HuH-7.5 (cell line): ENCODE measurements around the gene DAG1.

ENCODE experiments used
- DNase-seq: peaks from one replicate; pipeline ENCODE4 v3.0.0; 2011; ENCODE audit warnings: low spot score

DAG1 gene

GRCh38 chr3:49469936-49470713 is at the start of gene DAG1:
Gene DAG1, plus strand, starts transcription at chr3:49470267. Its CDS starts 40,268 bp downstream, at chr3:49510535.
- DNase-seq = peak; percentile 96

DNA sequence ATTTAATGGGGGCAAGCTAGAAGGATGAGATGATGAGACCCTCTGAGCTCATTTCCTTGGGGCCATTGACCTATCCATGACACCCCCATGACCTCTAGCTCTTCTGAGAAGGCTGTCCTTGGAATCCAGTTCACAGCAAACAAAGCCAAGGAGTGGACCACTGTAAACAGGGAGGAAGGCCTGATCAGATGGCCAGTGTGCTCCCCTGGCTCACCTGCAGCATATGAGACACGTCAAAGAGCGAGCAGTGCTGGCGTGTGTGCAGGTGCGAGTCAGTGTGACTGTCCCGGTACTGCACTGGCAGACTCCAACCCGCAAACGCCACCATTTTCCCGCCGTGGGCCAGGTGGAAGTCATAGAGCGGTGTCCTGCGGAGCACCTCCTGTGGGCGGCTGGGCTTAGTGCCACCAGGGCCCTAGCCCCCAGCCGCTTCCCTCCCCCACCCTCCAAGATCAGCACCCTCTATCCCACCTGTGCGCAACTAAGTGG is 48.1 kb upstream of the DAG1 start:
- no peak for DNase-seq

DNA sequence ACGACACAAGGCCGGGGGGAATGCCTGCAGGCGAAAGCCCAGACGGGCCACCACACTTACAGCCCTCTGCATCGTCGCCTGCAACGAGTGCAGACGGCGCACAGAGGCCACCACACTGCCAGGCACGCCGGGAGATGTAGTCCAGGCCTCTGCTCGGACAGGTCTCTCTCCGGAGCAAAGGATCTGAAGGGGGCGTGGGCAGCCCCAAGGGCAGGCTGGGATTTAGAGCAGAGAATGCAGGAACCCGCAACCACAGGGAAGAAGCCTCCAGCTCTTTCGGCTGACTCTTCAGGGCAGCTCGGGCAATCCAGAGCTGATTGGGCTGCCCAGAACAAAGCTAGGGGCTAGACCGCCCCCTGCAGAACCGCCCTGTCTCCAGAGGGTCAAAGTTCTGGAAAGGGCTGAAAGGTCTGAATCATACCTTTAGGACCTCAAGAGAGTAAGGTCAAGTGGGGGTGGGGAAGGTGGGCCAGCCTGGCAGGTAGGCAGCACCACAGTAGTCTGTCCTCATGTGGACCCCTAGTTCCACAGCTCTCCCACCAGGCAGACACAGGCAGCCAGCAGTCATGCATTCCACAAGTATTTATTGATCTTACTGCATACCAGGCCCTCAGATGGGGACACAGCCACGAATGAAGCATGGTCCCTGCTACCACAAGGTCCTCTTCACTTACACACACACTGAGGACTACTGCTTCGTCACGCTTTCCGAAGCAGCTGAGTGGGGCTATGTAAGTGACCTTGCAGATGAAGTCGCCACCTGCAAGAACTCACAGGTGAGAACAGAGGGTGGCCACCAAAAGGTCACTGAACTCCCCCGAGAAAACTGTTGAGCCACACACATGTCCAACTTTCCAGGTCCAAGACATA is 47.5 kb upstream of the DAG1 start, which contains the start of gene AMT:
TSS of gene AMT (minus strand) at position 95 of the 870 bp plus-strand sequence. CDS start at position 72, 23 bp downstream.
- DNase-seq = peak; percentile 91

DNA sequence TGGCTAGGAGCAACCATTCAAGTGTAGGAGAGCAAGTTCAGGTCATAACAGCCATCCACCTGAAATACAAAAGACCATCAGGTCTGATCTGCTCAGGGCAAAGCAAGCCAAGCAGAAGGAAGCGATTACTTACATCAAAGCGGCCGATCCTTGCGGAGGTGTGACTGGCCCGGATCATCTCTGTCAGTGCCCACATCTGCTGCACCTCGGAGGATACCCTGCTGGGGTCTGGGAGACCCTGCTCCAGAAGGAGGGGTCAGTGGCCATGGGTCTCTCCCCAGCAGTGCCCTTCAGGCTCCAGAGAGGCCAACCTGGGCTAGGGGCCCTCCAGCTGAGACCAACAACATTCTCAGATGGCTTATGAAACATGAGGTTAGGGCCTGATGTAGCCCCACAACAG is 45.3 kb upstream of the DAG1 start:
- DNase-seq = no peak

GRCh38 chr3:49427586-49427985 is 42.5 kb upstream of the DAG1 start:
- DNase-seq = no peak

GRCh38 chr3:49428752-49429080 is 41.4 kb upstream of the DAG1 start:
- DNase-seq = no peak

GRCh38 chr3:49434731-49435130 is 35.3 kb upstream of the DAG1 start:
- no peak for DNase-seq

DNA sequence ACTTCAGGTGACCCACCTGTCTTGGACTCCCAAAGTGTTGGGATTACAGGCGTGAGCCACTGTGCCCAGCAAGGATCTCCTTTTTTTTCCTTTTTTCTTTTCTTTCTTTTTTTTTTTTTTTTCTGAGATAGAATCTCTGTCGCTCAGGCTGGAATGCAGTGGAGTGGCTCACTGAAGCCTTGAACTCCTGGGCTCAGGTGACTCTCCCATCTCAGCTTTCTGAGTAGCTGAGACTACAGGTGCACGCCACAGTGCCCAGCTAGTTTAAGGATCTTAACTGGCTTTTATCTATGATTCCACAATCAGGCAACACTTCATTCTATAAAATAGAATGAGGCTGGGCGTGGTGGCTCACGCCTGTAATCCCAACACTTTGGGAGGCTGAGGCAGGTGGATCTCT is 24.7 kb upstream of the DAG1 start:
- no peak for DNase-seq

GRCh38 chr3:49453621-49454020 is 16.4 kb upstream of the DAG1 start:
- no peak for DNase-seq

DNA sequence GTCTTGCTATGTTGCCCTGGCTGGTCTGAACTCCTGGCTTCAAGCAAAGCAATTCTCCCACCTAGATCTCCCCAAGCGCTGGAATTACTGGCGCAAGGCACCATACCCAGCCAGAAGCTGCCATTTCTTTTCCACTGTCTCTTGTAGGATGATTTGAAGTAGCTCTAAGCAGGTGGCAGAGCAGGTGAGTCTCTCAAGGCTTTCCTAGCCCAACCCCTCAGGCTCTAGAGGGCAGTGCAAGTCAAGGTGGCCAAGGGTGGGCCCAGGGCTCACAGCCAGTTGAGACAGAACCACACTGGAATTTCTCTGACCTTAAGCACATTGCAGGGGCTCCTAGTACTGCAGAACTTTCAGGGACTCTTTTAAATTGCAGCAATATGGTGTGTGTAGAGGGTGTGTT is 15.6 kb upstream of the DAG1 start:
- no peak for DNase-seq

DNA sequence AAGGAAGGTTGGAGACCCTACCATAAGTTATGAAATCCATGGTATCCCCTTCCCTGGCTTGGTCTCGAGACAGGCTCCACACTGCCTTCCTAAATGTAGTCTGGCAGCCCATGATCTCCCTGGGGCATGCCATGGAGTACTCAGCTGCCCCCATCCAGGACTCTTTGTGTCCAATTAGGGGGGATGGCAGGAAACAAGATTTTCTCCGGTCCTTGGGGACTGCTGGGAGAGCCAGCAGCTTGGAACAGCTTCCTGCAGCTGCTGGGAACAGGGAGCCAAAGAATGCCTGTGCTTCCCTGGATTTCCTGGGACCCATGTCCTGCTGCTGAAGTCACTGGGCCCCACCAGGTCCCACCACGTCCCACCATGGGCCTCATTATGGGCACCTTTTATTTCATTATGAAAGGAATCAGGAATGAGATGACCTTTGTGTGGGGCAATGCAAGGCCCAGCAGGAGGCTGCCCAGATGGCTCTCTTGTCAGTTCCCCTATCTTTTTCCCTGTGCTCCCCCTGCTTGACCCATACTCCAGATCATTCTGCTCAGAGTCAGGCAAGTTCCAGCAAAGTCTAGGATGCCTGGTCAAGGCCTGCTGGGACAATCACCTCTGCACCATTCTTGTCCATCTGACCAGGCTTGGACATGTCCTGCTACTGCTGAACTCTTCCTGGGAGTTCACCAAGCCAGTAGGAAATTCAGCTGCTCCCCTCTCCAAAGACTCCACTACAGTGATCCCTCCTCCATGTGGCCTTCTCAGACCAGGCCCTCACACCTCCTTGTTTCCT is 15.0 kb upstream of the DAG1 start:
- DNase-seq = no peak

DNA sequence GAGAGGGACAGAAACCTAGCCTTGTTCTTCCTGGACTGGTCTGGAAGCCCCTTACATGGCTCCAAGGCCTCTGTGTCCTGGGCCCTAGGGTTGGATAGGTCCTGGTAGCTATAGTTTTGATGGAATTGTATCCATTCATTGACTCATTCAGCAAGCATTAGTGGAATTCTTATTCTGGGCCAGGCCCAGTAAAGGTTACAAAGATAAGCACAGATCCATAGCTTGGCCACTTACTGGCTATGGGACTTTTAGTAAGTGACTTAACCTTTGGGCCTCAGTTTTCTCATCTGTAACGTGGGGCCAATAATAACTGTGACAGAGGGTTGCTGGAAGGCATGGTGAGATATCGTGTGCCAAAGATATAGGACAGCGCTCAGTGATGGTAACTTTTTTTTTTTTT is 13.6 kb upstream of the DAG1 start:
- DNase-seq = no peak

- DNase-seq = no peak
These were observed 9.7 kb upstream of the DAG1 start for GRCh38 chr3:49460188-49460890.

DNA sequence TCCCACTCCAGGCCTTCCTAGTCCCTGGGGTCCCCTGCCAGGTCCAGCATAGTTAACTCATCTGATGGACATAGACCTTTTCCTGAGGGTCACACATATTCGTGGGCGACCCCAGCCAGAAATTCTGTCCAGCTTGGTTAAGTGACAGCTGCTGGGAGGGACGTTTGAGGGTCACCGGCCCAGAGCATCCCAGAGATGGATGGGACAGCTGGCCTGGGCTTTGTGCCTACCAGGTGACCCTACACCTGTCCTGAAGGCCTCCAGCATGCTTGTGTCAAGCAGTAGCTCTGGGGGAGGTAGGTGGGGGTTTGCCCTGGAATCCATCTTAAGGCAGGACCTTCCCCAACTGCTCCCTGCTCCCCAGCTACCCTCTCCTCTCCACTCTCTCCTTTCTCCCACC is 9.1 kb upstream of the DAG1 start:
- DNase-seq = no peak

DNA sequence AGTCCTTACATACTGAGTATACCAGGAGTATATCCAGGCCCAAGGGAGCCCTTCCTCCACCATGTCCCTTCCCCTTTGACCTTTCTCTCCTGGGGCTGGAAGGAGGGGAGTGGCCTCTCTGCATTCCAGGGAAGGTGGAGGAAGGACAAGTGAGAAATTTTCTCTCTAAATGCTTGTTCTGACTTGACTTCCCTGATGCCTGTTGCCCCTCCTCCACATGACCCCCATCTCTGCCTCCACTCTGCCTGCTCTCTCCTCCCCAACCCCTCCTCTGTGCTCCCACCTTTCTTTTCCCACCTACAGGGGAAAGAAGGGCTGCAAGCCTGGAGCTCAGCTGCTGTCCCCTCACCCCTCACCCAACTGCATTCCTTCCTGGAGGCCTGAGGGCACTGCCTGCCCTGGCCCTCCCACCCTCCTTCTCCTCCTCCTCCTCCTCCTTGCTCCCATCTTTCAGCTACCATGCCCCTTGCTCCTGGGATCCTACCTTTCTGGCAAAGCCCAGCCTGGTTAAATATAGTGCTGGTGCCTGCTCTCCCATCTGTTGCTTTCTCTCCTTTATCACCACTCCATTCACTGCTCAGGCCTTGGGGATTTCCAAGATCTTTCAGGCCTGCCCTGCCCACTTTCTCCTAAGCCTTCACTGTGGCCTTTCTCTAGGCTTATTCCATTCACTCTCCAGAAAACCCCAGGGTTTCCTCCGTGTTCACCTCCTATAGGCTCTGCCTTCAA is 8.5 kb upstream of the DAG1 start:
- no peak for DNase-seq

GRCh38 chr3:49462222-49462621 is 7.8 kb upstream of the DAG1 start:
- no peak for DNase-seq

DNA sequence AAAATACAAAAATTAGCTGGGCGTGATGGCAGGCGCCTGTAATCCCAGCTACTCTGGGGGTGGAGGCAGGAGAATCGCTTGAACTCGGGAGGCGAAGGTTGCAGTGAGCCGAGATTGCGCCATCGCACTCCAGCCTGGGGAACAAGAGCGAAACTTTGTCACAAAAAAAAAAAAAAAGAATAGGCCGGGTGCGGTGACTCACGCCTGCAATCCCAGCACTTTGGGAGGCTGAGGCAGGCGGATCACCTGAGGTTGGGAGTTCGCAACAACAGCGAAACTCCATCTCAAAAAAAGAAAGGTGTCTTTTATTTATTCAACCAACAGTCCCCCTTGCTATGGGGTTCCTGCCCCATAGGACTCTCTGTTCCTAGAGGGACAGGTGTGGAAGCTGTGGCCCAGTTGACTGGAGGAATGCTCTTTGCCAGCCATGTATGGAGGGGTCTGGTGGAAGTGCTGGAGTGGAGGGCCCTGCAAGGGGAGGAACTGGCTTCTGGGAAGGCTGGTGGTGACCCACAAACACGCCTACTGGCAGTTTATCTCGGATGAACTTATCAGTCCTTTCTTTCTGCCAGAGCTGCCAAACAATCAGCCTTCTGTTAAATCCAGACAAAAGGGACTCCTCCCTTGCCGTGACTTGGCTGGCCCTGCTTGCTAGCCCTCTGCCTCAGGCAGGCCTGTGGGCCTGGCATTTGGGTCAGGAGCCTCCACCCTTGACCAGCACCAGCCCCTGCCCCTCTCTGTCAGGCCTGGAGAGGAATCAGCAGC is 4.6 kb upstream of the DAG1 start:
- DNase-seq = peak; percentile 46

DNA sequence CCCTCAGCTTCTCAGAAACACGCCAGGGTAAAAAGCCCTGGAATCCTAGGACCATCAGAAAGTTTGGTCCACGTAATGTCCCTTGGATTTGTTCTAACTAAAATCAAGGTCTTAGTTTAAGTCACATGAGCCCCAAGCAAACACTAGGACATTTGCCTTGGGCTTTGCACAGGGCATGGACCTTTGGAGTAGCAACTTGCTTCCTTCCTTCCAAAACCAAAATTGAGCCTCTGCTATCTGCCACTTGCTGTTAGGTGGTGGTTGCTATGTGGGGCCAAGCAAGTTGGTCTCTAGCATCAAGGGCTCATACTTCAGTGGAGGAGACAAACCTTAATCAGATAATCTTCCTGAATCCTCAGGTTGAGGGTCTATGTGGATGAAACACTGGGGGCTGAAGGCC is 4.0 kb upstream of the DAG1 start:
- no peak for DNase-seq

- peak; percentile 66 for DNase-seq
These were observed 781 bp upstream of the DAG1 start for GRCh38 chr3:49469037-49469935.
